K562 (cell line): ENCODE measurements around the gene CHAF1A. TPM values are rescaled to one million over a fixed set of nuclear protein-coding genes. Genes with fewer than 3 reads are reported as not detected.
A peak's percentile ranks its signal among the peaks of the same experiment; 100 is the strongest.

Experiments
- DPF2 ChIP-seq: fragments of 450-650 bp; IDR thresholded peaks from 2 replicates; pipeline ENCODE4 v1.6.1; 2016
- ELF4 ChIP-seq: fragments of 450-650 bp; formaldehyde crosslinking; IDR thresholded peaks from 2 replicates; pipeline ENCODE4 v1.4.0; 2022; ENCODE audit warnings: missing genetic modification characterization
- FOXA3 ChIP-seq, 2 experiments: fragments of 450-650 bp in 1 of 2; sonication (generic) in 1 of 2; formaldehyde crosslinking; IDR thresholded peaks in 1 of 2; conservative IDR thresholded peaks in 1 of 2; 2 replicates each; pipeline versions ENCODE4 v1.4.0 to v1.8.0; 2020 to 2022; ENCODE audit warnings: mild to moderate bottlenecking in 2 of 2, missing genetic modification reagents in 1 of 2
- GABPB2 ChIP-seq: fragments of 250-450 bp; sonication (Bioruptor Pico); conservative IDR thresholded peaks from 2 replicates; pipeline ENCODE4 v1.5.1; 2021; ENCODE audit warnings: mild to moderate bottlenecking
- GTF2A2 ChIP-seq: IDR thresholded peaks from 2 replicates; pipeline ENCODE4 v1.6.1; 2016; ENCODE audit warnings: mild to moderate bottlenecking, missing genetic modification characterization, missing compliant biosample characterization
- HCFC1 ChIP-seq: IDR thresholded peaks from 2 replicates; pipeline ENCODE4 v1.6.1; 2012; ENCODE audit warnings: low read depth, low read length, improper control_type of control experiment
- KDM2B ChIP-seq: fragments of 250-450 bp; sonication (Bioruptor Pico); IDR thresholded peaks from 2 replicates; pipeline ENCODE4 v1.8.0; 2021; ENCODE audit warnings: mild to moderate bottlenecking, moderate library complexity
- MEF2A ChIP-seq: IDR thresholded peaks from 2 replicates; pipeline ENCODE4 v1.6.1; 2011; ENCODE audit warnings: low read depth, mild to moderate bottlenecking, low read length, moderate library complexity; ENCODE audit not compliant: control insufficient read depth
- PRMT5 ChIP-seq: sonication (generic); formaldehyde crosslinking; IDR thresholded peaks from 2 replicates; pipeline ENCODE4 v1.5.0; 2020; ENCODE audit warnings: missing genetic modification reagents
- RFX7 ChIP-seq: fragments of 250-450 bp; sonication (Bioruptor Pico); IDR thresholded peaks from 2 replicates; pipeline ENCODE4 v1.5.1; 2021; ENCODE audit warnings: mild to moderate bottlenecking
- SMAD1 ChIP-seq: fragments of 150-350 bp; IDR thresholded peaks from 2 replicates; pipeline ENCODE4 v1.6.1; 2014; ENCODE audit warnings: low read length, low read depth; ENCODE audit not compliant: partially characterized antibody
- SMAD2 ChIP-seq: fragments of 150-350 bp; IDR thresholded peaks from 2 replicates; pipeline ENCODE4 v1.6.1; 2014; ENCODE audit warnings: low read depth, mild to moderate bottlenecking, low read length
- SRSF1 ChIP-seq: fragments of 200-400 bp; formaldehyde crosslinking; IDR thresholded peaks from 2 replicates; pipeline ENCODE4 v1.6.1; 2017; ENCODE audit warnings: mild to moderate bottlenecking, low read depth, low read length, moderate library complexity
- THRAP3 ChIP-seq: fragments of 450-650 bp; IDR thresholded peaks from 2 replicates; pipeline ENCODE4 v1.6.1; 2016; ENCODE audit warnings: mild to moderate bottlenecking, inconsistent platforms, borderline replicate concordance
- ZNF232 ChIP-seq: sonication (generic); formaldehyde crosslinking; IDR thresholded peaks from 2 replicates; pipeline ENCODE4 v1.8.0; 2022; ENCODE audit warnings: mild to moderate bottlenecking, missing genetic modification reagents
- ZNF592 ChIP-seq: fragments of 450-650 bp; IDR thresholded peaks from 2 replicates; pipeline ENCODE4 v1.6.1; 2017; ENCODE audit warnings: antibody characterized with exemption, mild to moderate bottlenecking
- polyA plus RNA-seq, 8 experiments: library from polyadenylated mRNA; depleted of rRNA in 4 of 8; stranded (reverse) in 5 of 8; unstranded in 3 of 8; fragments of >200 nt; fragmentation: Nextera tagmentation in 2 of 8; fragmentation: Illumina TruSeq in 1 of 8; extraction: Ambion mirVana in 2 of 8; extraction: Trizol in 1 of 8; gene quantifications; 2 replicates each; pipeline versions ENCODE4 v1.2.1 to v1.2.3, GENCODE V29; 2011 to 2014; ENCODE audit warnings: inconsistent platforms in 1 of 8, missing spikeins in 1 of 8
- total RNA-seq, 7 experiments: library from RNA; depleted of rRNA in 6 of 7; stranded (reverse); fragments of >200 nt in 6 of 7; fragmentation: Illumina TruSeq in 2 of 7; extraction: Trizol in 2 of 7; gene quantifications; 2 replicates each; pipeline versions ENCODE4 v1.2.1 to v1.2.3, GENCODE V29; 2011 to 2021; ENCODE audit warnings: low replicate concordance in 1 of 7
- TF ChIP-seq, protein P1 (sequence below): fragments of 450-650 bp; IDR thresholded peaks from 2 replicates; pipeline ENCODE4 v1.6.1; 2016; ENCODE audit warnings: borderline replicate concordance
- TF ChIP-seq, protein P2 (sequence below), 2 experiments: fragments of 150-350 bp in 1 of 2; IDR thresholded peaks; 2 replicates each; pipeline ENCODE4 v1.6.1; 2012 to 2016; ENCODE audit warnings: low read depth in 2 of 2, low read length in 2 of 2, mild to moderate bottlenecking in 1 of 2, moderate library complexity in 1 of 2

Gene CHAF1A
- total and polyA plus RNA-seq, 9 of the 15 experiments (the other 6 are each of a cell fraction or from before 2014, with no cell fraction given), result 1.6 to 86.9 (median 45.2) TPM

GRCh38 chr19:4402171-4403004 is at the start of gene CHAF1A (continued):
- TF ChIP-seq ZNF592 (peak; percentile 50), SMAD2 (no peak), ELF4 (CRISPR knock-in tag) (no peak), RFX7 (CRISPR knock-in tag) (no peak), KDM2B (CRISPR knock-in tag) (no peak), GABPB2 (CRISPR knock-in tag) (no peak), PRMT5 (CRISPR knock-in tag) (no peak), THRAP3 (no peak), FOXA3 (CRISPR knock-in tag; conservative IDR thresholded peaks at IDR 0.05 in 1 of 2, IDR thresholded peaks at IDR 0.05 in 1 of 2) (no peak), ZNF232 (CRISPR knock-in tag) (no peak), GTF2A2 (tag) (no peak), HCFC1 (no peak), SRSF1 (no peak), DPF2 (no peak), SMAD1 (no peak), MEF2A (peak; percentile 78)
- TF ChIP-seq, protein P1, sequence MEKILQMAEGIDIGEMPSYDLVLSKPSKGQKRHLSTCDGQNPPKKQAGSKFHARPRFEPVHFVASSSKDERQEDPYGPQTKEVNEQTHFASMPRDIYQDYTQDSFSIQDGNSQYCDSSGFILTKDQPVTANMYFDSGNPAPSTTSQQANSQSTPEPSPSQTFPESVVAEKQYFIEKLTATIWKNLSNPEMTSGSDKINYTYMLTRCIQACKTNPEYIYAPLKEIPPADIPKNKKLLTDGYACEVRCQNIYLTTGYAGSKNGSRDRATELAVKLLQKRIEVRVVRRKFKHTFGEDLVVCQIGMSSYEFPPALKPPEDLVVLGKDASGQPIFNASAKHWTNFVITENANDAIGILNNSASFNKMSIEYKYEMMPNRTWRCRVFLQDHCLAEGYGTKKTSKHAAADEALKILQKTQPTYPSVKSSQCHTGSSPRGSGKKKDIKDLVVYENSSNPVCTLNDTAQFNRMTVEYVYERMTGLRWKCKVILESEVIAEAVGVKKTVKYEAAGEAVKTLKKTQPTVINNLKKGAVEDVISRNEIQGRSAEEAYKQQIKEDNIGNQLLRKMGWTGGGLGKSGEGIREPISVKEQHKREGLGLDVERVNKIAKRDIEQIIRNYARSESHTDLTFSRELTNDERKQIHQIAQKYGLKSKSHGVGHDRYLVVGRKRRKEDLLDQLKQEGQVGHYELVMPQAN, result no peak
- TF ChIP-seq, protein P2, sequence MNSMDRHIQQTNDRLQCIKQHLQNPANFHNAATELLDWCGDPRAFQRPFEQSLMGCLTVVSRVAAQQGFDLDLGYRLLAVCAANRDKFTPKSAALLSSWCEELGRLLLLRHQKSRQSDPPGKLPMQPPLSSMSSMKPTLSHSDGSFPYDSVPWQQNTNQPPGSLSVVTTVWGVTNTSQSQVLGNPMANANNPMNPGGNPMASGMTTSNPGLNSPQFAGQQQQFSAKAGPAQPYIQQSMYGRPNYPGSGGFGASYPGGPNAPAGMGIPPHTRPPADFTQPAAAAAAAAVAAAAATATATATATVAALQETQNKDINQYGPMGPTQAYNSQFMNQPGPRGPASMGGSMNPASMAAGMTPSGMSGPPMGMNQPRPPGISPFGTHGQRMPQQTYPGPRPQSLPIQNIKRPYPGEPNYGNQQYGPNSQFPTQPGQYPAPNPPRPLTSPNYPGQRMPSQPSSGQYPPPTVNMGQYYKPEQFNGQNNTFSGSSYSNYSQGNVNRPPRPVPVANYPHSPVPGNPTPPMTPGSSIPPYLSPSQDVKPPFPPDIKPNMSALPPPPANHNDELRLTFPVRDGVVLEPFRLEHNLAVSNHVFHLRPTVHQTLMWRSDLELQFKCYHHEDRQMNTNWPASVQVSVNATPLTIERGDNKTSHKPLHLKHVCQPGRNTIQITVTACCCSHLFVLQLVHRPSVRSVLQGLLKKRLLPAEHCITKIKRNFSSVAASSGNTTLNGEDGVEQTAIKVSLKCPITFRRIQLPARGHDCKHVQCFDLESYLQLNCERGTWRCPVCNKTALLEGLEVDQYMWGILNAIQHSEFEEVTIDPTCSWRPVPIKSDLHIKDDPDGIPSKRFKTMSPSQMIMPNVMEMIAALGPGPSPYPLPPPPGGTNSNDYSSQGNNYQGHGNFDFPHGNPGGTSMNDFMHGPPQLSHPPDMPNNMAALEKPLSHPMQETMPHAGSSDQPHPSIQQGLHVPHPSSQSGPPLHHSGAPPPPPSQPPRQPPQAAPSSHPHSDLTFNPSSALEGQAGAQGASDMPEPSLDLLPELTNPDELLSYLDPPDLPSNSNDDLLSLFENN (IDR thresholded peaks at IDR 0.05; ENCODE audit: low read depth in 2 of 2, low read length in 2 of 2), result no peak
